ENCODE results near the gene ITGAD. TPM values are rescaled to one million over a fixed set of nuclear protein-coding genes. Genes with fewer than 3 reads are reported as not detected.

Gene ITGAD
- not detected in 2 replicates for total RNA-seq

DNA sequence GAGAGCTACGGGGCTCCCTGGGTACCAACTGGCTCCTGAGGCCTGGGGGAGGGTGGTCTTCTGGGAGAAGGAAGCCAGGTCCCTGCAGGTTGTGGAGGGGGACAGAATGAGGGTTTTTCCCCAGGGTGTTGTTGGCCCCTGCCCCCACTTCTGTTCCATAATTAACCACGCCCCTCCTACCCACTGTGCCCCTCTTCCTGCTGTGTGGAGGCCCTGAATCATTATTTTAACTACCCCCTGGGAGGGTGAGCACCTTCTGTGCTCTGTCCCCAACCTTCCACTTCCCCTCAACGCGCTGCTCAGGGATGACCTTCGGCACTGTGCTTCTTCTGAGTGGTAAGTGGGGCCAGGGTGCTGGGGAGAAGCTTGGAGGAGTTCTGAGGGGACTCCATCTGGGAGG, at the start of gene ITGAD:
Gene ITGAD, plus strand, starts transcription at position 280 of the 400 bp plus-strand sequence. Its CDS starts 26 bp downstream, at position 306.

DNA sequence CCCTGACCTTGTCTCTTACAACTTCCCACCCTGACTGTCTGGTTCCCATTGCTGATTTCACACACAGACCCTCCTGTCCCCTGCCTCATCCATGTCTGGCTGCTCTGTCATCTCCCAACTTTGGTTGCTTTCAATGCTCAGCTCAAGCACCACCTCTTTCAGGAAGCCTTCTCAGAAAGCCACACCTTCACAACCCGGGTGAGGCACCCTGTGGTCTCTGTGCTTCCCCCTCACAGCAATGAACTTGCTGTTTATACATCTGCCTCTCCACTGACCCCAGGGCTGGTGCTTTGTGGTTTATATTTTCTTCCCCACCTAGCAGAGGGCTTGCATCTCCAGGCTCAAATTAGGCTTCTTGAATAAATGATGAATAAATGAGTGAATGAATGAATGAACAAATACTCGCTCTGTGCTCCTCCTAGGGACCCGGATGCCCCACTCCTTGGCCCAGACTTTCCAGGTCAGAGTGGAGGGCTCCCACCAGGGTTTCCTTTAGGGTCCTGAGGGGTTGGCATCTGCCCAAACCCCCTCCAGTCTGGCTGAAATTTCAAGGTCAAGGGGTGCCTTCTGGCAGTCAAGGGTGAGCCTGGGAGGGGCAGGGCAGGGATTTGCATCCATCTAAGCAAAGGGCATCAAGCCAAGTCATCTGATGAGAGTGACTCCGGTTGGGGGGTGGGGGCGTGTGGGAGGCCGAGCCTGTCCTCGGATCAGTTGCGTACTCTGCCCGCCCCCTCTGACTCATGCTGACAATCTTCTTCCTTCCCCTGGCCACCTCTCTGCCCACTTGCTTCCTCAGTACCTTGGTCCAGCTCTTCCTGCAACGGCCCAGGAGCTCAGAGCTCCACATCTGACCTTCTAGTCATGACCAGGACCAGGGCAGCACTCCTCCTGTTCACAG, 38.5 kb upstream of the ITGAD start, which contains the start of gene ITGAX:
Gene ITGAX, plus strand, starts transcription at position 783 of the 898 bp plus-strand sequence. Its CDS starts 79 bp downstream, at position 862.

GRCh38 chr16:31428279-31428597, 35.1 kb downstream of the ITGAD start, which contains the start of gene COX6A2:
TSS of gene COX6A2 (minus strand) at chr16:31428360. CDS start at chr16:31428325, 35 bp downstream.

DNA sequence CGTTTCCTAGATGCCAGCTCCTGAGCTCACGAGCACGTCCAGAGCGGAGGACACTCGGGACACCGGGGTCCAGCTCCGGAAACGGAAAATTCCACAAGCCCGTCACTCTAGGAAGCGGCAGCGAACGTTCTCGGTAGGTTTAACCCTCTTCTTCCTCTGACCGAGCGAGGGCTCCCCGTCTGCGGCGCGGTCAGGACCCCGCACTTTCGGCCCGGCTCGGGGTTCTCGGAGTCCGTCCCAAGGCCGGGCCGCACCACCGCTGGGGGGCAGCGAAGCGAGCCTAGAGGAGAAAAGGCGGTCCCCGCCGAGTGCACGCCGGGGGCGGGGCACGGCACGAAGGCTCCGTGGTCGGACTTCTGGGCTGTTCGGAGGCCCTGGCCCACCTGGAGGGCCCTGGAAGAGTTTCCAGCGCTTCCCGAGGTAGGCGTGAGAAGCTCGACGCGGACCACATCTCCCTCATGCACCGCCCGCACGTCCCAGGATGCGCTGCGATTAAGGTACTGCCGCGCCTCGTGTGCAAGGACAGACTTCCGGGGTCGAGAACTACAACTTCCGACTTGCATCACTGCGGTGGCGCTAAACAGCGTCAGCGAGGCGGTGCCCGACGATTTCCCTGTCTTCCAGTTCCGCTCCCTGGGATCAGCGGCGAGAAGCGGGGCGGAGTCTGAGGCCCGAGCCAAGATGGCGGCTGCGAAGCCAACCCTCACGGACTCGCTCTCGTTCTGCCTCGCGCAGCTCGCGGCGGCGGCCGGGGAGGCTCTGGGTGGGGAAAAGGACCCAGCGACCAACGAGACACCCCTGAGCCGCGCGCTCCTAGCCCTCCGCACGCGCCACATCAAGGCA, 65.9 kb downstream of the ITGAD start, which contains the start of gene ARMC5:
Gene ARMC5, plus strand, starts transcription at position 658 of the 843 bp plus-strand sequence. Its CDS starts 24 bp downstream, at position 682.

GRCh38 chr16:31471875-31472708, 79.0 kb downstream of the ITGAD start, which contains the start of gene TGFB1I1:
TSS of gene TGFB1I1 (plus strand) at chr16:31472152. CDS start at chr16:31472189, 37 bp downstream.

Other genes with a start within 250 kb of the ITGAD start
- 0.38 and 0.85 TPM in 2 replicates for gene PRSS36, start 243.3 kb upstream of the ITGAD start, total RNA-seq
- gene FUS, start 213.2 kb upstream of the ITGAD start, total RNA-seq, result 37.8 and 90.7 TPM in 2 replicates
- gene PYCARD, start 190.6 kb upstream of the ITGAD start, total RNA-seq, result 26.2 and 40.5 TPM in 2 replicates
- gene TRIM72, start 179.2 kb upstream of the ITGAD start, total RNA-seq, result under 0.01 TPM in 1 of 2 replicates, not detected in the other
- gene PYDC1, start 176.2 kb upstream of the ITGAD start, total RNA-seq, result not detected in 2 replicates
- under 0.01 TPM in 1 of 2 replicates, not detected in the other for gene ITGAM, start 133.4 kb upstream of the ITGAD start, total RNA-seq
- under 0.01 and 0.28 TPM in 2 replicates for gene ITGAX, start 38.2 kb upstream of the ITGAD start, total RNA-seq
- gene COX6A2, start 35.0 kb downstream of the ITGAD start, total RNA-seq, result not detected in 2 replicates
- 0.38 and 0.56 TPM in 2 replicates for gene ZNF843, start 49.5 kb downstream of the ITGAD start, total RNA-seq
- 5.1 and 8.4 TPM in 2 replicates for gene ARMC5, start 66.2 kb downstream of the ITGAD start, total RNA-seq
- 21.4 and 28.8 TPM in 2 replicates for gene TGFB1I1, start 78.8 kb downstream of the ITGAD start, total RNA-seq
- under 0.01 and 0.19 TPM in 2 replicates for gene SLC5A2, start 89.8 kb downstream of the ITGAD start, total RNA-seq
- 47.0 and 55.0 TPM in 2 replicates for gene RUSF1, start 115.1 kb downstream of the ITGAD start, total RNA-seq
- not detected in 2 replicates for gene AHSP, start 134.6 kb downstream of the ITGAD start, total RNA-seq